Measurements from ENCODE around the gene POU6F2. TPM values are rescaled to one million over a fixed set of nuclear protein-coding genes. Genes with fewer than 3 reads are reported as not detected.

The POU6F2 gene
- total and polyA plus RNA-seq, 9 of the 15 experiments (the other 6 are each of a cell fraction or from before 2014, with no cell fraction given), result 0.29 to 1.5 (median 0.96) TPM

DNA sequence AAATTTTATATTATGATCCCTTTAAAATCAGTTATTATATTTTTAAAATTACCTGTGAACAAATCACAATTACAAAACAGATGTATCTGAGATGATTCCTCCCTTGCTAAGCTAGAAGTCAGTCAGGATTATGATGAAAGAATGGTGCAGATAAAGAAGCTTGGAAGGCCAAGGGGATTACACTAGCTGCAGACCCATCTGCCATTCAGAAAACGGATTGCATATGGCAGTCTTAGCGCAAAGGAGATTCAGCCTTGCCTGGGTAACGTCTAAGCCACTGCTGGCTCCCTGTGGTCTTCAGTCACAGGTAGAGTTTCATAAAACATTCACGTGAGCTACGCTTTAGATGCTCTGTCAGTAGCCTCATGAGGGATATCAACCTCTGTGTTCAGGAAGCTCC, 222.2 kb downstream of the POU6F2 start:
- no peak for DNase-seq (ENCODE audit: extremely low read depth in 1 of 4, low spot score in 3 of 4)
- H3K4me2 ChIP-seq (ENCODE audit: insufficient read depth, low read length), result no peak overlapping the region
- peaks cover 2 to 7% of the 10 kb centered on the region in 2 experiments; a peak in 2 of 5 replicates for H3K27me3 ChIP-seq (ENCODE audit: control insufficient read depth in 2 of 2, insufficient read depth in 2 of 2, low read length in 2 of 2)
- 3% methylated on average over 5 of the region's 5 CpGs for WGBS (ENCODE audit: insufficient coverage, low coverage, missing lambda C conversion rate)
- CTCF ChIA-PET (ENCODE audit: low intra/inter-chr PET ratio), result no interaction called here
- no peaks in the 10 kb centered on the region for H3K36me3 ChIP-seq (ENCODE audit: control insufficient read depth, insufficient read depth, low read length)
- no peak for ATAC-seq
- H2AFZ ChIP-seq (ENCODE audit: low read depth, low read length), result no peak overlapping the region
- H3K4me3 ChIP-seq, result no peak overlapping the region
- in situ Hi-C loops (cut with MboI), result no loop called here
- intact Hi-C loops (cut with micrococcal nuclease), result no loop called here
- no peak for FAIRE-seq
- BruUV-seq (replicated peaks), result no TSS peak
- H3K27ac ChIP-seq (ENCODE audit: extremely low read depth, low read depth, low read length), result no peak overlapping the region
- H3K9me1 ChIP-seq (ENCODE audit: control insufficient read depth, insufficient read depth, low read length), result no peaks in the 10 kb centered on the region
- no peaks in the 10 kb centered on the region; the same call in 1 of the 2 replicates for H4K20me1 ChIP-seq (replicated peaks; ENCODE audit: control insufficient read depth, insufficient read depth, low read length)
- POLR2A ChIA-PET, result interaction anchor here (0.6 to 1.3 kb wide), 2 partner anchors 12 to 442 kb away, joined by 3 read pairs; no protein-coding TSS in a partner anchor
- H3K9ac ChIP-seq (ENCODE audit: insufficient read depth in 1 of 2, low read depth in 2 of 2, low read length in 2 of 2), result no peak overlapping the region
- no peaks in the 10 kb centered on the region for H3K4me1 ChIP-seq (replicated peaks in 1 of 2; ENCODE audit: control insufficient read depth in 2 of 2, insufficient read depth in 2 of 2, low read length in 2 of 2)
- H3K79me2 ChIP-seq (ENCODE audit: control insufficient read depth, insufficient read depth, low read length), result no peaks in the 10 kb centered on the region
- H3K9me3 ChIP-seq (replicated peaks; ENCODE audit: control insufficient read depth, insufficient read depth, low read depth, low read length), result no peaks in the 10 kb centered on the region
- TF ChIP-seq ELF1 (tag; IDR thresholded peaks at IDR 0.05) (no peak), ZC3H11A (IDR thresholded peaks at IDR 0.05; ENCODE audit: low read depth, low read length) (no peak), DIDO1 (tag; IDR thresholded peaks at IDR 0.05; ENCODE audit: low read depth) (no peak), RFX5 (IDR thresholded peaks at IDR 0.05; ENCODE audit: low read depth, low read length) (no peak), XRCC4 (IDR thresholded peaks at IDR 0.05; ENCODE audit: extremely low read depth, insufficient read depth, insufficient read length) (no peak), NFATC3 (IDR thresholded peaks at IDR 0.05) (no peak), BRCA1 (IDR thresholded peaks at IDR 0.05) (no peak), BRCA1 (CRISPR knock-in tag; IDR thresholded peaks at IDR 0.05) (no peak), ZFP30 (CRISPR knock-in tag; IDR thresholded peaks at IDR 0.05; ENCODE audit: borderline replicate concordance) (no peak), NR2C2 (CRISPR knock-in tag; IDR thresholded peaks at IDR 0.05) (no peak), NR2C2 (tag; IDR thresholded peaks at IDR 0.05) (no peak), ZNF584 (CRISPR knock-in tag; IDR thresholded peaks at IDR 0.05; ENCODE audit: low read depth) (no peak), SIX5 (IDR thresholded peaks at IDR 0.05; ENCODE audit: borderline replicate concordance in 1 of 2, insufficient read depth in 1 of 2, low read depth in 1 of 2, low read length in 2 of 2) (no peak), TAF1 (IDR thresholded peaks at IDR 0.05; ENCODE audit: control insufficient read depth, extremely low read depth, insufficient read depth, low read length, severe bottlenecking) (no peak)
- TF ChIP-seq, protein P1, sequence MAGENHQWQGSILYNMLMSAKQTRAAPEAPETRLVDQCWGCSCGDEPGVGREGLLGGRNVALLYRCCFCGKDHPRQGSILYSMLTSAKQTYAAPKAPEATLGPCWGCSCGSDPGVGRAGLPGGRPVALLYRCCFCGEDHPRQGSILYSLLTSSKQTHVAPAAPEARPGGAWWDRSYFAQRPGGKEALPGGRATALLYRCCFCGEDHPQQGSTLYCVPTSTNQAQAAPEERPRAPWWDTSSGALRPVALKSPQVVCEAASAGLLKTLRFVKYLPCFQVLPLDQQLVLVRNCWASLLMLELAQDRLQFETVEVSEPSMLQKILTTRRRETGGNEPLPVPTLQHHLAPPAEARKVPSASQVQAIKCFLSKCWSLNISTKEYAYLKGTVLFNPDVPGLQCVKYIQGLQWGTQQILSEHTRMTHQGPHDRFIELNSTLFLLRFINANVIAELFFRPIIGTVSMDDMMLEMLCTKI (IDR thresholded peaks at IDR 0.05; ENCODE audit: partially characterized antibody), result no peak
- TF ChIP-seq, protein P2, sequence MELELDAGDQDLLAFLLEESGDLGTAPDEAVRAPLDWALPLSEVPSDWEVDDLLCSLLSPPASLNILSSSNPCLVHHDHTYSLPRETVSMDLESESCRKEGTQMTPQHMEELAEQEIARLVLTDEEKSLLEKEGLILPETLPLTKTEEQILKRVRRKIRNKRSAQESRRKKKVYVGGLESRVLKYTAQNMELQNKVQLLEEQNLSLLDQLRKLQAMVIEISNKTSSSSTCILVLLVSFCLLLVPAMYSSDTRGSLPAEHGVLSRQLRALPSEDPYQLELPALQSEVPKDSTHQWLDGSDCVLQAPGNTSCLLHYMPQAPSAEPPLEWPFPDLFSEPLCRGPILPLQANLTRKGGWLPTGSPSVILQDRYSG (tag; conservative IDR thresholded peaks at IDR 0.05; ENCODE audit: low read depth), result no peak
- TF ChIP-seq, protein P3, sequence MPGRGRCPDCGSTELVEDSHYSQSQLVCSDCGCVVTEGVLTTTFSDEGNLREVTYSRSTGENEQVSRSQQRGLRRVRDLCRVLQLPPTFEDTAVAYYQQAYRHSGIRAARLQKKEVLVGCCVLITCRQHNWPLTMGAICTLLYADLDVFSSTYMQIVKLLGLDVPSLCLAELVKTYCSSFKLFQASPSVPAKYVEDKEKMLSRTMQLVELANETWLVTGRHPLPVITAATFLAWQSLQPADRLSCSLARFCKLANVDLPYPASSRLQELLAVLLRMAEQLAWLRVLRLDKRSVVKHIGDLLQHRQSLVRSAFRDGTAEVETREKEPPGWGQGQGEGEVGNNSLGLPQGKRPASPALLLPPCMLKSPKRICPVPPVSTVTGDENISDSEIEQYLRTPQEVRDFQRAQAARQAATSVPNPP (IDR thresholded peaks at IDR 0.05; ENCODE audit: borderline replicate concordance, insufficient read depth, insufficient read length), result no peak
- TF ChIP-seq, protein P4, sequence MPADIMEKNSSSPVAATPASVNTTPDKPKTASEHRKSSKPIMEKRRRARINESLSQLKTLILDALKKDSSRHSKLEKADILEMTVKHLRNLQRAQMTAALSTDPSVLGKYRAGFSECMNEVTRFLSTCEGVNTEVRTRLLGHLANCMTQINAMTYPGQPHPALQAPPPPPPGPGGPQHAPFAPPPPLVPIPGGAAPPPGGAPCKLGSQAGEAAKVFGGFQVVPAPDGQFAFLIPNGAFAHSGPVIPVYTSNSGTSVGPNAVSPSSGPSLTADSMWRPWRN (IDR thresholded peaks at IDR 0.05; ENCODE audit: low read depth), result no peak
- TF ChIP-seq, protein P5, sequence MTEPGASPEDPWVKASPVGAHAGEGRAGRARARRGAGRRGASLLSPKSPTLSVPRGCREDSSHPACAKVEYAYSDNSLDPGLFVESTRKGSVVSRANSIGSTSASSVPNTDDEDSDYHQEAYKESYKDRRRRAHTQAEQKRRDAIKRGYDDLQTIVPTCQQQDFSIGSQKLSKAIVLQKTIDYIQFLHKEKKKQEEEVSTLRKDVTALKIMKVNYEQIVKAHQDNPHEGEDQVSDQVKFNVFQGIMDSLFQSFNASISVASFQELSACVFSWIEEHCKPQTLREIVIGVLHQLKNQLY (CRISPR knock-in tag; conservative IDR thresholded peaks at IDR 0.05), result no peak
